ENCODE measurements around the gene TCL1B. TPM values are rescaled to one million over a fixed set of nuclear protein-coding genes. Genes with fewer than 3 reads are reported as not detected.

The TCL1B gene
- total RNA-seq, 1 donor from 2014 or later: not detected

- no peak for DNase-seq (ENCODE audit: low read depth in 2 of 2)
Measured at GRCh38 chr14:95666450-95666849, 19.8 kb upstream of the TCL1B start.

GRCh38 chr14:95667249-95667693, 19.0 kb upstream of the TCL1B start:
- DNase-seq (ENCODE audit: low read depth in 2 of 2): no peak

- DNase-seq (ENCODE audit: low read depth in 2 of 2): no peak
Measured at GRCh38 chr14:95668235-95668772, 17.9 kb upstream of the TCL1B start.

- no peak for DNase-seq (ENCODE audit: low read depth in 2 of 2)
Measured at GRCh38 chr14:95674613-95675012, 11.6 kb upstream of the TCL1B start.

- DNase-seq (ENCODE audit: low read depth in 2 of 2): no peak
Measured at GRCh38 chr14:95675486-95675885, 10.7 kb upstream of the TCL1B start.

DNA sequence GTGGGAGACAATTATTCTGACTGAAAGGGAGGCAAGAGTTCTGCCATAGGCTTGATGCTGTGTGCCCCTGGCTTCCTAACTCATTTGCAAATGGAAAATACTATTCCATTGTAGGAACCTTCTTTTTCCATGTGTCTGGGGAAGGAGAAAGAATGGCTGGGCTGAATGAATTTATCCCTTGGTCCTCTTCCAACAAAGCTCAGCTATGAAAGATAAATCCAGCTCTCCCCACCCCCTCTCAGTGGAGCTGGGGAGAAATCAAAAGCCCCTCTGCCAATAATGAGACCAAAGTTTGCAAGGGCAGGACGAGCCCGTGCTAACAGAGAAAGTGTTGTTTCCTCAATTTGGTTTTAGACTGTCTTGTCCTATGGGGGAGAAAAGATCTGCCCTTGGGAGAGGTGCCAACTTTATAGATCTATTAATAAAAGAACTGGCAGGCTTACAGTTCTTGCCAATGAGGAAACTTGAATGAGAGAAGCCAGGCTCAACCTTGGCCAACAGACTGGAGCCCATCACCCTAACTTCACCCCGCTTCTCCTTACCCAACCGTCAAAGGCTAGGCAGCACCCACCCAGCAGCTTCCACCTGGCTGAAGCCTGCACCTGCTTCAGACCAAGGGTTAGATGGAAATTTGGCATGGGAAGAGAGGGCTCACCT, 8.9 kb upstream of the TCL1B start:
- peak in 1 of 2 donors; percentile 36 for DNase-seq (ENCODE audit: low read depth in 2 of 2)

GRCh38 chr14:95679148-95679815, 6.9 kb upstream of the TCL1B start:
- no peak for DNase-seq (ENCODE audit: low read depth in 2 of 2)

DNA sequence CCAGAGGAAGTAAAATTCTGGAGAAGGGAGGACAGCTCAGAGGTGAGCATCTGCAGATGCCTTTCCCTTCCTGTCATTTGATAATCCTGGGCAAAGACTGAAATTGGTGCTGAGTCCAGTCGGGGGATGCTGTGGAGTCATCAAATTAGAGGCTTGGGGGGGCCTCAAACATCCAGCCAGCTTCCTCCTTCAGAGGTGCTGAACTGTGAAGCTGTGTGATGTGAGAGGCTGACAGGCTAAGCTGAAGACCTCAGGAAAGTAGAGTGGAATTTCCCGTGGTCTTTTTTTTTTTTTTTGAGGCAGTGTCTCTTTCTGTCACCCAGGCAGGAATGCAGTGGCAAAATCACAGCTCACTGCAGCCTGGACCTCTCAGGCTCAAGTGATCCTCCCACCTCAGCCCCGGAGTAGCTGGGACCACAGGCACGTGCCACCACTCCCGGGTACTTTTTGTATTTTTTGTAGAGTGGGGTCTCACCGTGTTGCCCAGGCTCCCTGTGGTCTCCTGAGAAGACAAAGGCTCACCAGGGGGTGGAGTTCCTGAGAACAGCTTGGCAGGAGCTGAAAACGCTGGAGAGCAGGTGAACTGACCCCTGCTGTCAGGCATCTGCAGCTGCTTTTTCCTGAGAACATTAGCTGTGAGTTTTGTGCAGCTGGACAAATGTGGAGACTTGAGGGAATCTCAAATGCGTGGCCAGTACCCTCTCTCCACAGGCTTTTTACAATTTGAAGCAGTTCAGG, 6.1 kb upstream of the TCL1B start:
- DNase-seq (ENCODE audit: low read depth in 2 of 2): no peak

GRCh38 chr14:95681153-95681552, 5.1 kb upstream of the TCL1B start:
- no peak for DNase-seq (ENCODE audit: low read depth in 2 of 2)

DNA sequence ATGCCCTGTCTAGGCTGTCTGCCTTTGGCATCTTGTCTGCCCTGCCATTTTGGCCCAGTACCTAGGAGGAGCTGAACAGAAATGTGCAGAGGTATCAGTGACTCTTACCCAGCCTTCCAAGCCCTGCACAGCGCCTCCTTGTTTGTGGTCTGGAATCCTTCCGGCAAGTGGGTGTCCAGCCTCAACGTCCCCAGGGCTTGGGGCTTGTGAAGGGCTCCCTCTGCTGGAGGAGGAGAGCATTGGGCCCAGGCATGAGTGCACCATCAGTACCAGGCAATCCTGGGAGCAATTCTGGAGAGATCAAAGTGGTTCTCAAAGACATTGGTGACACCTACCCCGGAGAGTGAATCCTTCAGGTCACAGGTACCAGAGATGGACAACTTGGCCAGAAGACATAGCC, 2.4 kb upstream of the TCL1B start:
- DNase-seq (ENCODE audit: low read depth in 2 of 2): peak in 1 of 2 donors; percentile 12

DNA sequence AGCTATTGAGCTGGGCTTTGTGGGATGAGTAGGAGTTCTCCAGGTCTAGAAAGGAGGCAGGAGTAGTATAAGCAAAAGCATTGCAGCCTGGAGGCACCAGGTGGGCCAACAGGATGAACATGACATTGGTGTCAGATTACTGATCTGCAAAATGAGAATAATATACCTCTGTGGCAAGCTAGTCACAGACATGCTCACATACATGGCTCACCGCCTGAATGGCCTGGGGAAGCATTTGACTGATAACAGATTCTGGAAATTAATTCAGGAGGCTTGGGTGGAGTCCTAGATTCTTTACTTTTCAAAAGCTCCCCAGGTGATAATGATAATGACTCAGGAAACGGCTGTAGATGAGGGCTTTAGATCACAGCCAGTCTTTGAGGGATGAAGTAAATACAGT, 709 bp downstream of the TCL1B start:
- no peak for DNase-seq (ENCODE audit: low read depth in 2 of 2)

DNA sequence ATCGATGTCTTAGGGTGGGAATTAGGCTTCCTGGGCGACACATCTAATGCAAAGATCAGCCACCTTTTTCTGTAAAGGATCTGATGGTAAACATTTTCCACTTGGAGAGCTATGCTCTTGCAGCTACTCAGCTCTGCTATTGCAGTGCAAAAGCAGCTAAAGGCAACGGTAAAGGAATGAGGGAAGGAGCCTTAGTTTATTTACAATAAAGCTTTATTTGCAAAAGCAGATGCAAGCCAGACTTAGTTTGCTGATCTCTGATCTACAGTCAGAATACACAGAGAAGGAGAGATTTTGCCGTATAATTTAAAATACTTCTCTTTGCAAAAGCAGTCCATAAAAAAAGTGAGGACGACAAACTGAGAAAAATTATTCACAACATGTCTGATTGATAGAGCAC, 3.2 kb downstream of the TCL1B start:
- no peak for DNase-seq (ENCODE audit: low read depth in 2 of 2)

DNA sequence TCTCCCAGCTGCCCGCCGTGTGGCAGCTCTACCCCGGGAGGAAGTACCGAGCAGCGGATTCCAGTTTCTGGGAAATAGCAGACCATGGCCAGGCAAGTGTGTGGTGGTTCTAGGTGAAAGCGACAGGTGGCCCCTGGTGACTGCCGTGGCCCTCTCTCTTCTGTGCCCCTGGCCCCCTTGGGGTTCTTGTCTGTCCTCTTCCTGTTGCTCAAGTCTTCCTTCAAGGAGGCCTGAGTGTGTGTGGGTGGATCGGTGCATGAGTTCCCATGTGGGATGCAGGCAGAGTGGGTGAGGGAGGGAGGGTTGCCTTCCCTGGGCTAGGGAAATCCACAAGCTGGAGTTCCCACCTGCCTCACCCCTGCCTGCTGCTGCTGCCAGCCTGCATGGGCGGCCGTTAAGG, 4.6 kb downstream of the TCL1B start:
- DNase-seq (ENCODE audit: low read depth in 2 of 2): no peak

- no peak for DNase-seq (ENCODE audit: low read depth in 2 of 2)
Measured at GRCh38 chr14:95691591-95691990, 5.4 kb downstream of the TCL1B start.

DNA sequence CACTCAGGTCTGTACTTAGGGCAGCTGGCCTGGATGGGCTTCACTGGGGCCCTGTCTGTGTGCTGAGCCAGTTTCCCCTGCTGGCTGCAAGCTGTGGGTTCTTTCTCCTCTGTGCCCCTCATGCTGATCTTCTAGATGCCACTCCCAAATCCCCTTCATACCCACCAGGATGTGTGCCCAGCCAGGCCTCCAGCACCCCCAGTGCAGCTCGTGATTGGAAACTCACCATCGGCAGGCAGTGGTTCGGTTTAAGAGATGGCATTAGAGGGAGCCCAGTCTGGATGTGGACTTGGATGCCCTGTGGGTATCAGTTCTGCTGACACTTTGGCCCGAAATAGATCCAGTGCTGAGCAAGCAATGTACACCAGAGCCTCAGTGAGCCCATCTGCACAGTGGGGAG, 5.9 kb downstream of the TCL1B start:
- DNase-seq (ENCODE audit: low read depth in 2 of 2): no peak

GRCh38 chr14:95695051-95695450, 8.8 kb downstream of the TCL1B start:
- DNase-seq (ENCODE audit: low read depth in 2 of 2): no peak

GRCh38 chr14:95695913-95696312, 9.7 kb downstream of the TCL1B start:
- no peak for DNase-seq (ENCODE audit: low read depth in 2 of 2)

- peak in 1 of 2 donors; percentile 66 for DNase-seq (ENCODE audit: low read depth in 2 of 2)
Measured at GRCh38 chr14:95696741-95697140, 10.5 kb downstream of the TCL1B start.

GRCh38 chr14:95697764-95698163, 11.5 kb downstream of the TCL1B start:
- no peak for DNase-seq (ENCODE audit: low read depth in 2 of 2)

- DNase-seq (ENCODE audit: low read depth in 2 of 2): no peak
Measured at GRCh38 chr14:95698287-95698686, 12.1 kb downstream of the TCL1B start.

DNA sequence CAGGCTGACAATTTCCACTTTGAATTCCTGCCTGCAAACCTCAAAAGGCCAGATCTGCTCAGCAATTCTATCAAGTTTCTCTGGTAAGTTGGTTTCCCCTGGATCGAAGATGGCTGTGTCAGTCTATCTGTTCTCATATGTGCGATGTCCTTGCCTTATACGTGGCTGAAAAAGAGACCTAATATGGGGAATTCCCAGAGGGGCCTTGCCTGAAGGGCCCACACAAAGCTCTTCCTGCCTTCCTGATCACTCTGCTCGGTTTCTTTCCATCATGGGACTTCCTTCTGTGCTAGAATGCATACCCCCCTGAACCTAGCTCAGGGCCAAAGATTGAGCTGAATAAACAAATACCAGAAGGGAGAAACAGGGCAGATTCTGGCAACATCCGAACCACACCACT, 13.2 kb downstream of the TCL1B start:
- DNase-seq (ENCODE audit: low read depth in 2 of 2): peak in 1 of 2 donors; percentile 39

DNA sequence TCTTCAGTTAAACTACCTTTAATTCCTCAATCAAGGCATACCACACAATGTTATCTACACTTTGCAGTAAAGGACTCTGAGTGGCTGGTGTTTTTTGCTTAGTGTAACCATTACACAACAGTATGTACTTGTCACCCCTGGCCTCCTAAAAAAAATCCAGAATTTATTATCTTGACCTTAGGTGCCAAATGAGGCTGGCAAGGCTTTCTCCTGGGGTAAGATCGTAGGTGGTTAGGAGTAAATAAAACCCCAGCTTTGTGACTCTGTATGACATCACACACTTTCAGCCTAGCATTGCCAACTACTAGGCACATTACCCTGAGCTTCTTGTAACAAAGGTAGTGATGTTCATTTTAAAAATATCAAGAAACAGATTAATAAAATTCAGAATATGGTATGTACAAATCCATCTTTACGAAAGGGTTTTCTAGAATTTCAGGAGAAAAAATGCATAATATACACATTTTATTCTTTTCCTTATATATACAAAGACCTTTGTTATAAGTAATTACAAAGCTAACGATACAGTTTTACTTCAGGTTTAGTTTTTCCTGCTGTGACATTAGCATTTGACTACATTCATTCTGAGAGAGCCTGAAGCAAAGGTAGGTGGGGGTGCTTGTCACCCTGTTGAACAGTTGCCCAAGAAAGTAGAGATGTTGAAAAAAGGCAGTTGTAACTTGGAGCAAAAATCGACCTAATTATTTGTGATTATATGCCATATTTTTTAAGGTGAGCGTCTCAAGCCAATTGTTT, 14.2 kb downstream of the TCL1B start:
- no peak for DNase-seq (ENCODE audit: low read depth in 2 of 2)
